SK-N-SH treated with all-trans-retinoic acid at 6 μM for 48 hours (cell line): ENCODE measurements around the gene XRCC4.

Experiments
- ATAC-seq: fragments of 200-7000 bp; cut with Tn5 transposase; 3 replicates; pipeline ENCODE4 v1.9.1; 2020; ENCODE audit warnings: mild to moderate bottlenecking, moderate library complexity
- ARNTL ChIP-seq: fragments of 450-650 bp; formaldehyde crosslinking; IDR thresholded peaks from 2 replicates; pipeline ENCODE4 v1.5.0; 2020; ENCODE audit warnings: low read depth, mild to moderate bottlenecking, moderate library complexity, borderline replicate concordance
- BACH2 ChIP-seq: fragments of 250-450 bp; sonication (Bioruptor Pico); IDR thresholded peaks from 2 replicates; pipeline ENCODE4 v1.9.0; 2021; ENCODE audit warnings: mild to moderate bottlenecking, borderline replicate concordance
- CREB5 ChIP-seq: fragments of 250-450 bp; sonication (Bioruptor Pico); IDR thresholded peaks from 2 replicates; pipeline ENCODE4 v1.5.1; 2020; ENCODE audit warnings: low read depth, mild to moderate bottlenecking, moderate library complexity
- CSDC2 ChIP-seq: fragments of 250-450 bp; sonication (Bioruptor Pico); IDR thresholded peaks from 2 replicates; pipeline ENCODE4 v1.5.0; 2020; ENCODE audit warnings: mild to moderate bottlenecking, moderate library complexity
- CSRNP3 ChIP-seq: fragments of 250-450 bp; sonication (Bioruptor Pico); IDR thresholded peaks from 2 replicates; pipeline ENCODE4 v1.5.1; 2021; ENCODE audit warnings: mild to moderate bottlenecking, moderate library complexity
- ESRRG ChIP-seq: fragments of 250-450 bp; sonication (Bioruptor Pico); IDR thresholded peaks from 2 replicates; pipeline ENCODE4 v1.6.1; 2021; ENCODE audit warnings: mild to moderate bottlenecking
- ISL1 ChIP-seq: fragments of 250-450 bp; sonication (Bioruptor Pico); IDR thresholded peaks from 2 replicates; pipeline ENCODE4 v2.1.2; 2022; ENCODE audit warnings: mild to moderate bottlenecking, moderate library complexity
- OSR1 ChIP-seq: fragments of 250-450 bp; sonication (Bioruptor Pico); IDR thresholded peaks from 2 replicates; pipeline ENCODE4 v1.8.0; 2022; ENCODE audit warnings: moderate library complexity, mild to moderate bottlenecking, inconsistent platforms
- PATZ1 ChIP-seq: fragments of 250-450 bp; sonication (Bioruptor Pico); IDR thresholded peaks from 2 replicates; pipeline ENCODE4 v1.8.0; 2020; ENCODE audit warnings: mild to moderate bottlenecking, moderate library complexity, borderline replicate concordance
- POU6F1 ChIP-seq: fragments of 250-450 bp; sonication (Bioruptor Pico); IDR thresholded peaks from 2 replicates; pipeline ENCODE4 v1.8.0; 2021; ENCODE audit warnings: low read depth, mild to moderate bottlenecking, moderate library complexity, borderline replicate concordance
- PPARA ChIP-seq: fragments of 250-450 bp; sonication (Bioruptor Pico); IDR thresholded peaks from 2 replicates; pipeline ENCODE4 v1.5.0; 2020; ENCODE audit warnings: mild to moderate bottlenecking, borderline replicate concordance
- RARB ChIP-seq: fragments of 250-450 bp; sonication (Bioruptor Pico); IDR thresholded peaks from 2 replicates; pipeline ENCODE4 v1.8.0; 2021; ENCODE audit warnings: mild to moderate bottlenecking, moderate library complexity
- SNAI2 ChIP-seq: fragments of 250-450 bp; sonication (Bioruptor Pico); IDR thresholded peaks from 2 replicates; pipeline ENCODE4 v1.5.0; 2020; ENCODE audit warnings: mild to moderate bottlenecking, moderate library complexity
- TCF4 ChIP-seq: fragments of 250-450 bp; sonication (Bioruptor Pico); IDR thresholded peaks from 2 replicates; pipeline ENCODE4 v1.8.0; 2021; ENCODE audit warnings: mild to moderate bottlenecking, moderate library complexity, borderline replicate concordance
- TOX ChIP-seq: fragments of 250-450 bp; sonication (Bioruptor Pico); IDR thresholded peaks from 2 replicates; pipeline ENCODE4 v1.8.0; 2021; ENCODE audit warnings: mild to moderate bottlenecking, moderate library complexity, borderline replicate concordance
- TSHZ2 ChIP-seq: fragments of 250-450 bp; sonication (Bioruptor Pico); IDR thresholded peaks from 2 replicates; pipeline ENCODE4 v1.5.0; 2020; ENCODE audit warnings: mild to moderate bottlenecking, moderate library complexity
- ZC3H10 ChIP-seq: fragments of 250-450 bp; sonication (Bioruptor Pico); IDR thresholded peaks from 2 replicates; pipeline ENCODE4 v1.5.1; 2021; ENCODE audit warnings: mild to moderate bottlenecking, moderate library complexity
- ZFP3 ChIP-seq: fragments of 250-450 bp; sonication (Bioruptor Pico); IDR thresholded peaks from 2 replicates; pipeline ENCODE4 v1.5.0; 2020; ENCODE audit warnings: mild to moderate bottlenecking, moderate library complexity
- ZFP30 ChIP-seq: fragments of 450-650 bp; formaldehyde crosslinking; IDR thresholded peaks from 2 replicates; pipeline ENCODE4 v1.5.0; 2022; ENCODE audit warnings: mild to moderate bottlenecking, moderate library complexity
- ZNF565 ChIP-seq: fragments of 450-650 bp; formaldehyde crosslinking; conservative IDR thresholded peaks from 2 replicates; pipeline ENCODE4 v1.5.0; 2020; ENCODE audit warnings: low read depth, mild to moderate bottlenecking, moderate library complexity
- ZNF70 ChIP-seq: fragments of 450-650 bp; formaldehyde crosslinking; IDR thresholded peaks from 2 replicates; pipeline ENCODE4 v1.5.0; 2020; ENCODE audit warnings: mild to moderate bottlenecking, moderate library complexity
- ZNF8 ChIP-seq: fragments of 450-650 bp; formaldehyde crosslinking; IDR thresholded peaks from 2 replicates; pipeline ENCODE4 v1.5.0; 2020; ENCODE audit warnings: mild to moderate bottlenecking, moderate library complexity

Gene XRCC4

GRCh38 chr5:83393504-83393866 is 316.1 kb downstream of the XRCC4 start:
- ATAC-seq: no peak
- TF ChIP-seq BACH2: no peak
- TF ChIP-seq TOX: no peak
- TF ChIP-seq ZFP3: no peak
- no peak for TF ChIP-seq ZNF565 (CRISPR knock-in tag)
- no peak for TF ChIP-seq ARNTL (CRISPR knock-in tag)
- TF ChIP-seq CSRNP3: no peak
- no peak for TF ChIP-seq ZC3H10 (CRISPR knock-in tag)
- TF ChIP-seq PPARA (CRISPR knock-in tag): no peak
- no peak for TF ChIP-seq CSDC2 (CRISPR knock-in tag)
- no peak for TF ChIP-seq TCF4 (CRISPR knock-in tag)
- TF ChIP-seq ZFP30: no peak
- no peak for TF ChIP-seq PATZ1 (CRISPR knock-in tag)
- TF ChIP-seq ISL1: no peak
- TF ChIP-seq TSHZ2 (CRISPR knock-in tag): no peak
- no peak for TF ChIP-seq ZNF8 (CRISPR knock-in tag)

- ATAC-seq: no peak
- no peak for TF ChIP-seq POU6F1 (CRISPR knock-in tag)
- no peak for TF ChIP-seq RARB (CRISPR knock-in tag)
- no peak for TF ChIP-seq TCF4 (CRISPR knock-in tag)
- TF ChIP-seq OSR1 (CRISPR knock-in tag): no peak
- no peak for TF ChIP-seq ESRRG (CRISPR knock-in tag)
- no peak for TF ChIP-seq ARNTL (CRISPR knock-in tag)
- no peak for TF ChIP-seq PPARA (CRISPR knock-in tag)
- no peak for TF ChIP-seq BACH2
- no peak for TF ChIP-seq TOX
- TF ChIP-seq ISL1: no peak
- no peak for TF ChIP-seq CREB5 (CRISPR knock-in tag)
- no peak for TF ChIP-seq ZNF70 (CRISPR knock-in tag)
- no peak for TF ChIP-seq SNAI2
- TF ChIP-seq, all 23 proteins: peak for 0
Observed at GRCh38 chr5:83394190-83394589, 316.8 kb downstream of the XRCC4 start.

- ATAC-seq: no peak
- TF ChIP-seq POU6F1 (CRISPR knock-in tag): no peak
- no peak for TF ChIP-seq CSRNP3
- TF ChIP-seq ARNTL (CRISPR knock-in tag): no peak
- no peak for TF ChIP-seq RARB (CRISPR knock-in tag)
- no peak for TF ChIP-seq PPARA (CRISPR knock-in tag)
- TF ChIP-seq ZNF565 (CRISPR knock-in tag): no peak
- TF ChIP-seq TSHZ2 (CRISPR knock-in tag): no peak
- TF ChIP-seq SNAI2: no peak
- no peak for TF ChIP-seq TOX
Observed at GRCh38 chr5:83396662-83397061, 319.3 kb downstream of the XRCC4 start.
